Tibial nerve (tissue), 4 donors: Measurements from ENCODE around the gene AKAP6.

Source experiments
- EP300 ChIP-seq, 2 donors: sonication (generic); formaldehyde crosslinking; IDR thresholded peaks; one replicate each; pipeline ENCODE4 v1.6.1; 2017; ENCODE audit warnings: antibody characterized with exemption in 2 of 2, mild to moderate bottlenecking in 1 of 2
- POLR2A ChIP-seq, 2 donors: fragments of 450-650 bp; IDR thresholded peaks; one replicate each; pipeline ENCODE4 v1.6.1; 2017; ENCODE audit warnings: antibody characterized with exemption in 2 of 2, mild to moderate bottlenecking in 2 of 2, moderate library complexity in 2 of 2
- TF ChIP-seq, protein P1 (sequence below), 5 experiments: fragments of 200-600 bp in 3 of 5; fragments of 450-650 bp in 2 of 5; sonication (generic) in 3 of 5; IDR thresholded peaks; one replicate each; pipeline ENCODE4 v1.5.1; 2016 to 2019; ENCODE audit warnings: antibody characterized with exemption in 5 of 5, mild to moderate bottlenecking in 3 of 5, moderate library complexity in 2 of 5

- TF ChIP-seq, protein P1, sequence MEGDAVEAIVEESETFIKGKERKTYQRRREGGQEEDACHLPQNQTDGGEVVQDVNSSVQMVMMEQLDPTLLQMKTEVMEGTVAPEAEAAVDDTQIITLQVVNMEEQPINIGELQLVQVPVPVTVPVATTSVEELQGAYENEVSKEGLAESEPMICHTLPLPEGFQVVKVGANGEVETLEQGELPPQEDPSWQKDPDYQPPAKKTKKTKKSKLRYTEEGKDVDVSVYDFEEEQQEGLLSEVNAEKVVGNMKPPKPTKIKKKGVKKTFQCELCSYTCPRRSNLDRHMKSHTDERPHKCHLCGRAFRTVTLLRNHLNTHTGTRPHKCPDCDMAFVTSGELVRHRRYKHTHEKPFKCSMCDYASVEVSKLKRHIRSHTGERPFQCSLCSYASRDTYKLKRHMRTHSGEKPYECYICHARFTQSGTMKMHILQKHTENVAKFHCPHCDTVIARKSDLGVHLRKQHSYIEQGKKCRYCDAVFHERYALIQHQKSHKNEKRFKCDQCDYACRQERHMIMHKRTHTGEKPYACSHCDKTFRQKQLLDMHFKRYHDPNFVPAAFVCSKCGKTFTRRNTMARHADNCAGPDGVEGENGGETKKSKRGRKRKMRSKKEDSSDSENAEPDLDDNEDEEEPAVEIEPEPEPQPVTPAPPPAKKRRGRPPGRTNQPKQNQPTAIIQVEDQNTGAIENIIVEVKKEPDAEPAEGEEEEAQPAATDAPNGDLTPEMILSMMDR (IDR thresholded peaks at IDR 0.05), result peak; percentile 36 to 59 (median 41)
- TF ChIP-seq EP300 (IDR thresholded peaks at IDR 0.05) (no peak), POLR2A (IDR thresholded peaks at IDR 0.05) (no peak)
These were observed 140.5 kb downstream of the AKAP6 start for GRCh38 chr14:32469388-32470160.
